ENCODE measurements around the gene NUBP2. TPM values are rescaled to one million over a fixed set of nuclear protein-coding genes. Genes with fewer than 3 reads are reported as not detected.
"Not testable (repeated sequence)": the region's sequence is repeated elsewhere in the genome, so short reads cannot be mapped to it uniquely, and the experiment has no call there.

NUBP2 gene
- total RNA-seq, 1 donor from 2014 or later = 73.8 TPM

- H3K27me3 Mint-ChIP-seq (ENCODE audit: low read depth) = no peaks in the 10 kb centered on the region
- TF ChIP-seq CTCF (conservative IDR thresholded peaks at IDR 0.05) = no peak
- peaks cover 6% of the 10 kb centered on the region for H3K36me3 Mint-ChIP-seq (ENCODE audit: low read depth)
- no peaks in the 10 kb centered on the region for H3K9me3 Mint-ChIP-seq
- H3K4me1 Mint-ChIP-seq = no peaks in the 10 kb centered on the region
- no peak within 1 kb of the TSS for H3K27ac Mint-ChIP-seq (ENCODE audit: unreplicated experiment)
- H3K4me3 Mint-ChIP-seq = no peak within 1 kb of the TSS
- no peak for DNase-seq (ENCODE audit: low read depth, low spot score)
Measured at GRCh38 chr16:1793578-1794220, 10.9 kb downstream of the NUBP2 start, which contains the start of gene IGFALS. IGFALS (minus strand) TSS chr16:1793705; CDS start chr16:1793652, 53 bp downstream.

- H3K27ac Mint-ChIP-seq (ENCODE audit: unreplicated experiment) = no peak overlapping the region
- no peak for DNase-seq (ENCODE audit: low read depth, low spot score)
- TF ChIP-seq CTCF (conservative IDR thresholded peaks at IDR 0.05) = no peak
- H3K9me3 Mint-ChIP-seq = no peaks in the 10 kb centered on the region
- no peak overlapping the region for H3K4me3 Mint-ChIP-seq
- H3K4me1 Mint-ChIP-seq = no peaks in the 10 kb centered on the region
- no peaks in the 10 kb centered on the region for H3K27me3 Mint-ChIP-seq (ENCODE audit: low read depth)
- peaks cover 11% of the 10 kb centered on the region for H3K36me3 Mint-ChIP-seq (ENCODE audit: low read depth)
Measured at GRCh38 chr16:1794221-1794871, 11.6 kb downstream of the NUBP2 start.

- Mint-ChIP-seq H3K9me3 (no peaks in the 10 kb centered on the region), H3K4me3 (no peak overlapping the region), H3K27ac (ENCODE audit: unreplicated experiment) (no peak overlapping the region), H3K36me3 (ENCODE audit: low read depth) (peaks cover 14% of the 10 kb centered on the region), H3K27me3 (ENCODE audit: low read depth) (no peaks in the 10 kb centered on the region), H3K4me1 (no peaks in the 10 kb centered on the region)
- TF ChIP-seq CTCF (conservative IDR thresholded peaks at IDR 0.05) = no peak
- no peak for DNase-seq (ENCODE audit: low read depth, low spot score)
Measured at GRCh38 chr16:1794908-1795666, 12.3 kb downstream of the NUBP2 start.

- H3K4me3 Mint-ChIP-seq; H3K27me3 Mint-ChIP-seq (ENCODE audit: low read depth); H3K27ac Mint-ChIP-seq (ENCODE audit: unreplicated experiment); H3K9me3 Mint-ChIP-seq; H3K4me1 Mint-ChIP-seq; DNase-seq (ENCODE audit: low read depth, low spot score): not testable (repeated sequence)
- peaks cover 16% of the 10 kb centered on the region for H3K36me3 Mint-ChIP-seq (ENCODE audit: low read depth)
Measured at GRCh38 chr16:1799263-1799662, 16.5 kb downstream of the NUBP2 start.

- Mint-ChIP-seq H3K36me3 (ENCODE audit: low read depth) (peaks cover 19% of the 10 kb centered on the region), H3K9me3 (no peaks in the 10 kb centered on the region), H3K4me3 (no peak overlapping the region), H3K4me1 (no peaks in the 10 kb centered on the region), H3K27ac (ENCODE audit: unreplicated experiment) (no peak overlapping the region), H3K27me3 (ENCODE audit: low read depth) (no peaks in the 10 kb centered on the region)
- DNase-seq (ENCODE audit: low read depth, low spot score) = no peak
- TF ChIP-seq CTCF (conservative IDR thresholded peaks at IDR 0.05) = no peak
Measured at GRCh38 chr16:1800701-1801100, 17.9 kb downstream of the NUBP2 start.

Data from neural crest cell (in vitro differentiated cells).